NCI-H69 (cell line): ENCODE results near the gene RHBDL1.

Source experiments
- DNase-seq: peaks from one replicate; lab custom pipeline; 2025; lab: John Stamatoyannopoulos, UW

Gene RHBDL1

DNA sequence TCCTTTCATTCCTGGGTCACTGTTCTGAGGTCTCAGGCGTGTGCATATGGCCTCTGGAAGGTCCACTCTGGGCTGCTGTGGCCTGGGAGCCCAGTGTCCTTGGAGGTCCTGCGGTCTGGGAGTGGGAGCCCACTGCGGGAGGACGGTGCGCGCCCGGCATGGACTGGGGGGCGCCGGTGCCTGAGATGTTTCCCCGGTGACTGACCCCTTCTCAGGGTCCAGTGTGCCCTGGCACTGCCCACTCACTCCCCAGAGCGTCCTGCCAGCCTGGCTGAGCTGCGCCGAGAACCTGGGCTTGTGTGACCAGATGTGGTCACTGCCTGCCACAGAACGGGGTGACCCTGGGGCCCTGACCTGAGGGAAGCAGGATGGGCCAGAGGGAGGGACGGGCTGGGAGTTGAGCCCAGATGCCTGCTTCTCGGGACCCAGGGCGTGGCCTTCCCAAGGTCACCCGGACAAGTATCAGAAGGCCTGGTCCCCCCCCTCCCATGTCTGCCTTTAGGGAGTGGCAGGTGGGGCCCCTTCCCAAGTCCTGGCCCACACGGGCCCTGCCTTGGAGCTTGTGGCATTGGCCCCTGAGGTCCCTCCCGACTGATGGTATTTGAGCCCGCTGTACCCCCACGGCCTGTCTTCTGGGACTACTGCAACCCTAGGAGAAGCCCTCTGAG, 1.1 kb upstream of the RHBDL1 start:
- DNase-seq = no peak

DNA sequence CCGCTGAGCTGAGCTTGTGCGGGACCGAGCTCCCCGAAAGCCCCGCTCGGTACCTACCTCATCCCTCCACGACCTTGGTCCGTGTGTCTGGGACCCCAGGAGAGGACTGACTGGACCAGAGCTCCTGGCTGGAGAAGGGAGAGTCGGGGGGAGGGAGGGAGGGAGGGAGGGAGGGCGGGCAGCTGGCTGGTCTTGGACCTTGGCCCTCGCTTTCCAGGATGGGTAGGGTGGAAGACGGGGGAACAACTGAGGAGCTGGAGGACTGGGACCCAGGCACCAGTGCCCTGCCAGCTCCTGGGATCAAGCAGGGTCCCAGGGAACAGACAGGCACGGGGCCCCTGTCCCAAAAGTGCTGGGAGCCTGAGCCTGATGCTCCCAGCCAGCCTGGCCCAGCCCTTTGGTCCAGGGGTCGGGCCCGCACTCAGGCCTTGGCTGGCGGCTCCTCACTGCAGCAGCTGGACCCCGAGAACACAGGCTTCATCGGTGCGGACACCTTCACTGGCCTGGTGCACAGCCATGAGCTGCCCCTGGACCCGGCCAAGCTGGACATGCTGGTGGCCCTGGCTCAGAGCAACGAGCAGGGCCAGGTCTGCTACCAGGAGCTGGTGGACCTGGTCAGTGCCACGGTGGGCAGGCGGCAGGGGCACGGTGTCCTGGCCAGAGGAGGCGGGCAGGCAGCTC, 553 bp downstream of the RHBDL1 start:
- DNase-seq = no peak

DNA sequence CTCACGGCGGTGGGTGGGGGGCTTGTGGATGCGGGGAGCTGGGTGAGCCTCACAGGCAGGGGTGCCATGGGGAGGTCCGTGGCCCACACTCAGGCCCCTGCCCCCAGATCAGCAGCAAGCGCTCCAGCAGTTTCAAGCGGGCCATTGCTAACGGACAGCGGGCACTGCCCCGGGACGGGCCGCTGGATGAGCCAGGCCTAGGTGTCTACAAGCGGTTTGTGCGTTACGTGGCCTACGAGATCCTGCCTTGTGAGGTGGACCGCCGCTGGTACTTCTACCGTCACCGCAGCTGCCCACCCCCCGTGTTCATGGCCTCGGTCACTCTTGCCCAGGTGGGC, 1.1 kb downstream of the RHBDL1 start:
- DNase-seq = no peak

GRCh38 chr16:676913-677312, 1.4 kb downstream of the RHBDL1 start:
- peak; percentile 94 for DNase-seq

DNA sequence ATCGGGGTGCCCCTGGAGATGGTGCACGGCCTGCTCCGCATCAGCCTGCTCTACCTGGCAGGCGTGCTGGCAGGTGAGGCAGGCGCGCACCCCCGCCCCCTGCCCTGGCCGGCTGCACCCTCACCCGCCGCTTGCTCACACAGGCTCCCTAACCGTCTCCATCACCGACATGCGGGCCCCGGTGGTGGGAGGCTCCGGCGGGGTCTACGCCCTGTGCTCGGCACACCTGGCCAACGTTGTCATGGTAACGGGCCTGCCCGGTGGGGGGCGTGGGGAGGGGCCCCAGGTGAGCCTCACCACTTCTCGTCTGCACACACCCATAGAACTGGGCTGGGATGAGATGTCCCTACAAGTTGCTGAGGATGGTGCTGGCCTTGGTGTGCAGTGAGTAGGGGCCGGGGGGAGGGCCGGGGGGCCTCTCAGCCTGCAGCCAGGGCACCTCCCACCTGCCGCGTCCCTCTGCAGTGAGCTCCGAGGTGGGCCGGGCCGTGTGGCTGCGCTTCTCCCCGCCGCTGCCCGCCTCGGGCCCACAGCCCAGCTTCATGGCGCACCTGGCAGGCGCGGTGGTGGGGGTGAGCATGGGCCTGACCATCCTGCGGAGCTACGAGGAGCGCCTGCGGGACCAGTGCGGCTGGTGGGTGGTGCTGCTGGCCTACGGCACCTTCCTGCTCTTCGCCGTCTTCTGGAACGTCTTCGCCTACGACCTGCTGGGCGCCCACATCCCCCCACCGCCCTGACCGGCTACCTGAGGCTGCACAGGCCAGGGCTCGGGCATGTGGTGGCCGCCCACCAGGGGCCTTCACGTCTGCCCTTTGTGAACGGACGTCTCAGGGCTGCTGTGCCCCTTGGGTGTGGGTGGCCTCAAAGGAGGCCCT, 2.1 kb downstream of the RHBDL1 start:
- DNase-seq = peak; percentile 90

- DNase-seq = peak; percentile 36
Measured at GRCh38 chr16:678209-678857, 2.9 kb downstream of the RHBDL1 start.

DNA sequence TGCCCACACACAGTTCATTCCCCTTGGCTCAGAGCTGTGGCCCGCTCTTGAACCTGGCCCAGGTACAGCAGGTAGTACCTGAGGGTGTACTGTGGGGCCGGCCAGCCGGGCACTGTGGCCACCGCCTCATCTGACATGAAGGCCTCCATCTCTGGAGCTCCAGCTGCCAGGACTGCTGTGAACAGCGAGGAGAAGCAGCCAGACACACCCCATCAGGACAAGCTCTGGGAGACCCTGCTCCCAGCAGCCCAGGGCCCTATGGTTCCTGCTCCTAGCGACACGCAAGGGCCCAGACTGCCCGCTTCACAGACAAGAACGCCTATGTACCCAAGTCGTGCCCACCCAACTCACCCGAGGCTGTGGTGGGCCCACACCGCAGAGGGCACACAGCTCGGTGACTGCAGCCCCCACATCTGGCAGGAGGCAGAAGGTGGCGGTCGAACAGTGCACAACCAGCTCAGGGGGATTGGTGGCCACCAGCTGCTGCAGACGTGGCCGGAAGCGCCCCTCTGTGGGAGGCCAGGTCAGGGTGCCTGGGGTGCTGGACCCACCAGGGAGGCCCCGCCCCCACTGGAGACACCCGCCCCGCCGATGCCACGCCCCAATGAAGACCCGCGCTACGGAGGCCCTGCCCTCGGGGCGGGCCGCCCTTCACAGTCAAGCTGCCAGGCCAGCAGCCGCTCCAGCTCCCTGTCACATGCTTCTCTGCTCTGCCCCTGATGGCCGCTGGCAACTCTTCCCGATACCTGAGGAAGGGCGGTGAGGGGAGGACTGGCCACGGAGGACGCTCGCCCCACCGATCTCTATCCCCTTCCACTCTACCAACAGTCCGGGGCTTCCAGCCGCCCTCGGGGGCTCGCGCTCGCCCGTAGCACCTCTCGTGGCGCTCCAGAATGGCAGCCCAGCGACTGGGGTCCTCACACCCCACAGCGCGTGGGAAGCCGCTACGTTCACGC, 3.7 kb downstream of the RHBDL1 start:
- peak; percentile 92 for DNase-seq

GRCh38 chr16:679814-680624, 4.5 kb downstream of the RHBDL1 start, which contains the start of gene STUB1:
TSS of gene STUB1 (plus strand) at chr16:680410. CDS start at chr16:680526, 116 bp downstream.
- peak; percentile 95 for DNase-seq

GRCh38 chr16:680625-680945, 5.1 kb downstream of the RHBDL1 start:
- no peak for DNase-seq

GRCh38 chr16:680967-681745, 5.7 kb downstream of the RHBDL1 start:
- peak; percentile 37 for DNase-seq

DNA sequence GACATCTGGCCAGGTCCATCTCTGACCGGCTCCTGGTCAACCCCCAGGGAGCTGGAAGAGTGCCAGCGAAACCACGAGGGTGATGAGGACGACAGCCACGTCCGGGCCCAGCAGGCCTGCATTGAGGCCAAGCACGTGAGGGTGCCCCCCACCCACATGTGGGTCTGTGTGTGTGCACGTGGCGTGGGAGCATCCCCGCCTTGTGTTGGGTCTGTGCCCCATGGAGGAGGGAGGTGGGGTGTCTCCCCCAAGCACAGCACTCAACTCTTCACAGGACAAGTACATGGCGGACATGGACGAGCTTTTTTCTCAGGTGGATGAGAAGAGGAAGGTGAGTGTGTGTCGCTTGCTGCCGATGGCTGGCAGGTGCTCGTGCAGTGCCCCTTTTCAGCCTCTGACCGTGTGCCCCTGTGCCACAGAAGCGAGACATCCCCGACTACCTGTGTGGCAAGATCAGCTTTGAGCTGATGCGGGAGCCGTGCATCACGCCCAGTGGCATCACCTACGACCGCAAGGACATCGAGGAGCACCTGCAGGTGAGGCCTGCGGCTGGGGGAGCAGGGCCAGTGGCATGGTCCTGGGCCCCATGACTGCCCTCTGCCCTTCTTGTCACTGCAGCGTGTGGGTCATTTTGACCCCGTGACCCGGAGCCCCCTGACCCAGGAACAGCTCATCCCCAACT, 6.4 kb downstream of the RHBDL1 start:
- DNase-seq = no peak

GRCh38 chr16:682493-683395, 7.3 kb downstream of the RHBDL1 start:
- no peak for DNase-seq

DNA sequence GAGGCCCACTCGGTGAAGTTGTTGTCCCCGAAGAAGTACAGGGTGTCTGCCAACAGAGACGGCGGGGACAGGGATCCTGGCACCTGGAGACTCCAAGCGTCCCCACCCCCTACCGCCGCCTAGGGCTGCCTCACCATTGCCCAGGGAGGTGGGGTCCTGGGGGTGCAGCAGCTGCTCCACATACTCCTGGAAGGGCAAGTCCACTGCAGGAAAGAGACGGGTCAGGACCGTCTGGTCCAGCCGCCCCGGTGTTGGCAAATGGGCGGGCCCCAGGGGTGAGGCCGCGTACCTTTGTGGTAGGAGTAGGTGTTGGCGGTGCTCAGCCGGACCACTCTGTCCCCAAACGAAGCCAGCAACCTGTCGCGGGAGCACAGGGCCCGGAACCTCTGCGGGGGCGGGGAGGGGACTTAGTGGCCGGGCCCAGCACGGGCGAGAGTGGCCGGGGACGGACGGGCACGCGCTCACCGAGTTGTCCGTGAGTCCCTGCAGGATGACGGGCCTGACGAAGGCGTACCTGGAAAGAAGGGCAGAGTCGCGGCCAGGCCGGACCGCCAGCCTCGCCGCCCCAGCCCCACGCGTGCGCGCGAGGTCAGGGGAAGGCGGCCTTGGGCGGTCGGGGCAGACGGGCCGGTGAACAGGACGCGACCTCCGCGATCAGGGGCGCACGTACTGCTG, 8.1 kb downstream of the RHBDL1 start:
- no peak for DNase-seq

- peak; percentile 99 for DNase-seq
Measured at GRCh38 chr16:684071-684794, 8.8 kb downstream of the RHBDL1 start, which contains the start of gene JMJD8. TSS of gene JMJD8 (minus strand) at chr16:684334. CDS start at chr16:684319, 15 bp downstream.

DNA sequence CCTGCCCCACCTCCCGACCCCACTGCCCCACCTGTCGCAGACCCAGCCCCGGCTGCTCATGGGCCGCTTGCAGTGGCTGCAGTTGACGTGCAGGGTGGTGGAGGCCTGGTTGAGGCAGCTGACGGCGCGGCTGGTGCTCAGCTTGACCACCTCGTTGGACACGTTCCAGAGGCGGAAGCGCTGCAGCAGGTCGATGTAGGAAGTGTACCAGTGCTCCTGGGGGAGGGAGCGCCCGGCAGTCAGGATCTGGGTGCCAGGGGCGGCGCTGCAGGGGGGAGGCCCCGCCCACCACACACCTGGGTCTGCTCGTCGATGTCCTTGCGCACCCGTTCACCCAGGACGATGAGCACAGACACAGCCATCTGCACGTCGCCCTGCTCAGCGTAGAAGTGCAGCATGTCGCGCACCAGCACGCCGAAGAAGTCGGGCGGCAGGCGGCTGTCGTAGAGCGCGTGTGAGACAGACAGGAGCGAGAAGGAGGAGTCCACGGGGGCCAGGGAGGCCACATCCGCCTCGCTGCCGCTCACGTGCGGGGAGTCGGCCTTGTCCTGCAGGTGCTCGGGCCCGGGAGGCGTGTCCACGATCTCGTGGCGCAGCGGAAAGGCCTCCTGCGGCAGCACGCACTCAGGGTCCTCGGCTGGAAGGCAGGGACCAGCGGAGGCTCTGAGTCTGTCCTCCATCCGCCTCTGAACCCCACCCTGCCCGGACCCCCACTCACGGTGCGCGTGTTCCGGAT, 9.7 kb downstream of the RHBDL1 start:
- DNase-seq = peak; percentile 50

- DNase-seq = peak; percentile 51
Measured at GRCh38 chr16:685967-686366, 10.5 kb downstream of the RHBDL1 start.
